Stimulated activated CD4-positive, alpha-beta T cell treated with anti-CD3 and anti-CD28 coated beads, Interleukin-12 subunit alpha, Interleukin-12 subunit beta, amount 100 ng/mL, for 4 hours (primary cell): ENCODE measurements around the gene CASP7.
"Not testable (repeated sequence)": the region's sequence is repeated elsewhere in the genome, so short reads cannot be mapped to it uniquely, and the experiment has no call there.

Experiments used
- DNase-seq: peaks from one replicate; pipeline ENCODE4 v3.0.0-alpha.2; 2020

Gene CASP7

GRCh38 chr10:113756940-113757543 is 77.3 kb downstream of the CASP7 start:
- no peak for DNase-seq

- no peak for DNase-seq
Measured at GRCh38 chr10:113762083-113762482, 82.4 kb downstream of the CASP7 start.

- DNase-seq, result no peak
Measured at GRCh38 chr10:113764582-113764981, 84.9 kb downstream of the CASP7 start.

- DNase-seq, result no peak
Measured at GRCh38 chr10:113765910-113766309, 86.2 kb downstream of the CASP7 start.

GRCh38 chr10:113767222-113767621 is 87.5 kb downstream of the CASP7 start:
- DNase-seq, result no peak

- no peak for DNase-seq
Measured at GRCh38 chr10:113770346-113770745, 90.6 kb downstream of the CASP7 start.

- not testable (repeated sequence) for DNase-seq
Measured at GRCh38 chr10:113771131-113771530, 91.4 kb downstream of the CASP7 start.

- DNase-seq, result no peak
Measured at GRCh38 chr10:113775686-113776294, 96.1 kb downstream of the CASP7 start.

GRCh38 chr10:113776553-113776952 is 96.8 kb downstream of the CASP7 start:
- DNase-seq, result no peak
